DLD1 (cell line): ENCODE measurements around the gene DVL1.

ENCODE experiments used
- in situ Hi-C: cut with HindIII; loops from 2 replicates; pipeline ENCODE4 v1.10.0; 2017; ENCODE audit warnings: low sequenced_read_pairs

Gene DVL1

DNA sequence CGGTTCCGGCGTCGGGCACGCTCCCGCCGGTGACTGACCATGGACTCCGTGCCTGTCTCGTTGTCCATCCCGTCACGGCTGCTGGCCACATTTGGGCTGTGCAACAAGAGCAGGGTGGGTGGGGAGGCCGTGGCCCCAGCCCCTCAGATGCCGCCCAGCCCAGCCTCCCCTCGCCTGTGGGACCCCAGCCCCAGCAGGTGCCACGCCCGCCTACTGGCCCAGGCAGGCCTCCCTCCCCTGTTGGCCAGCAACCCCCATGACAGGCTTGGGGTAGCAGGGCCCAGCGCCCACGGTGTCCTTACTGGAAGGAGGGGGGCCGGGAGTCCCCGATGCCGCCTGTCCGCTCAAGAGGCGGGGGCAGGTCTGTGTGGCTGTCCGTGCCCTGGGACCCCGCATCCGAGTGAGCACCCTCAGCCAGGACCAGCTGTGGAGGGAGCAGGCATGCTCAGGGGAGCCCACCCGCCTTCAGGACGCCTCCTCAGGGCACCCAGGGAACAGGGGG lies 7.1 kb downstream of the DVL1 start:
- in situ Hi-C loops = no loop called here

DNA sequence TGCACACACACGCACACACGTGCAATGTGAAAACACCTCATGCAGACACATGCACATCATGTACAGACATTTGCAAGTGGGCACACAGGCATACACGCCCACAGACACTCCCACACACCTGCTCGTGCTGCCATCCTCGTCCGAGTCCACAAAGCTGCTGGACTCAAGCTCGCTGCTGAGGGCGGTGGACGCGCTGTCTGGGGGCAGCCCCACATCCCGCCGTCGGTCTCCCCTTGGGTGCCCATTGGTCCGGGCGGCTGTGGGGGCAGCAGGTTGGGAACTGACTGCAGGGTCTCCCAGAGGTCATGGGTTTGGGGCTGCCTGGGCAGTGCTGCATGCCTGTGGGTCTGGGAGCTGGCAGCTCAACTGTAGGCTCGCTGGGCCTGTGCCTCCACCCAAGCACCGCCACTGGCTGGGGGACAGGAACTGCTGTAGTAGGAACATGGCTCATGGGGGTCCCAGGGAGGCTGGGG lies 7.6 kb downstream of the DVL1 start:
- in situ Hi-C loops = no loop called here

DNA sequence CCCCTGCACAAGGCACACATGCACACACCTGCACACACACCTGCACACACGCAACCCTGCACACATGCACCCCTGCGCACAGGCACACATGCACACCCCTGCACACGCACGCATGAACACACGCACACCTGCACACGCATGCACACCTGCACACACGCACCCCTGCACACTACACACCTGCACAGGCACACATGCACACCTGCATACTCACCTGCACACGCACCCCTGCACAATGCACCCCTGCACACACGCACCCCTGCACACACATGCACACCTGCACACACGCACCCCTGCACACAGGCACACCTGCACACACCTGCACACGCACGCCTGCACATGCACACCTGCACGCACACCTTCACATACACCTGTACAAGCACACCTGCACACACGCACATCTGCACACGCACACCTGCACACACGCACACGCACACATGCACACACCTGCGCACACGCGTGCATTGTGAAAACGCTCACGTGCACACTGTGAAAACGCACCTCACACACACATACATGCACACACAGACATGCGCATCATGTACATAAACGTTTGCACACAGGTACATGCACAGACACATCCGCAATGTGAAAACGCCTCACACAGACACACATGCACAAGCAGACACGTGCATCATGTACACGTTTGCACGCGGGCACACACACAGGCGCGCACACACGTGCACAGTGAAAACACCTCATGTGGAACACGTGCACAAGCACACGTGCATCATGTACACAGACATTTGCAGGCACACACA lies 8.2 kb downstream of the DVL1 start:
- in situ Hi-C loops = no loop called here

DNA sequence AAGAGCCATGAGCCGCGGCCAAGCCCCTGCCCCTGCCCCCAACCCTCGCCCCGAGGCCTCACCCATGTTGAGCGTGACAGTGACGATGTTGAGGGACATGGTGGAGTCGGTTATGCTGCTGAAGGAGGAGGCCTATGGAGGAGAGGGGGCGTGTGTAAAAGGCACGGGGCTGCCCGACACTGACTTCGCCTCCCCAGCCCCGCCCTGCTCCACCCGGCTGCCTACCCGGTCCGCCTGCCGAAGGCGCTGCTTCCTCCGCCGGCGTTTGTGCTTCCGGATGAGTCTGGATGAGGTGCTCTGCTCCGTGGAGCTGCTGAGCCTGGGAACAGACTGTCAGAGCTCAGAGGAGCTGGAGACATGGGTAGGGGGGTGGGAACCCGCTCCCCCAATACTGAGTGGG lies 9.0 kb downstream of the DVL1 start:
- in situ Hi-C loops = no loop called here

DNA sequence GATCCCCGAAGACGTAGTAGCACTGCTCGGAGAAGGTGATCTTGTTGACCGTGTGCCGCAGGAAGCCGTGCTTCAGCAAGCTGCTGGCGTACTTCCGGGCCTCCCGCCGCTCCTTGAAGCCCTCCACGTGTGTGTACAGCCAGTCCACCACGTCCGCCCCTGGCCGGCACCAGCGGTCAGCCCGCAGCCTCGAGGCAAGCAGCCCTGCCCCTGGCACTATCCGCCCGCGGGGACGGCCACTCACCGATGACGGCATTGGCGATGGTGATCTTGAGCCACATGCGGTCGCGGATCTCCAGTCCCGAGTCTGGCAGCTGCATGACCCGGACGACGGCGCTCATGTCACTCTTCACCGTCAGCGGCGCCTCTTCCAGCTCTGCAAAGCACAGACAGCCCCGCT lies 10.9 kb downstream of the DVL1 start:
- in situ Hi-C loops = no loop called here

DNA sequence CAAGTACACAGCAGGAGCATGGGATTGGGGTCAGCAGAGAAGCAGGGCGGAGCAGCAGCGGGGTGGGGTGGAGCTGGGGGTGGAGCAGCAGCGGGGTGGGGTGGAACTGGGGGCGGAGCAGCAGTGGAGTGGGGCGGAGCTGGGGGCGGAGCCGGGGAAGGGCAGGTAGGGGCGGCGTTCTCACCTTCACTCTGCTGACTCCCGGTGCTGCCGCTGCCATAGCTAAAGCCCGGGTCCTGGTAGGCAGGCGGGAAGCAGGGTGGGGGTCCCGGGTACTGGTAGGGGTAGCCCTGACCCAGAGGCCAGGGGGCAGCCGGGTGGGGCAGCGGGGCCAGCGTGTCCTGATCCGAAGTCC lies 11.4 kb downstream of the DVL1 start:
- in situ Hi-C loops = no loop called here

DNA sequence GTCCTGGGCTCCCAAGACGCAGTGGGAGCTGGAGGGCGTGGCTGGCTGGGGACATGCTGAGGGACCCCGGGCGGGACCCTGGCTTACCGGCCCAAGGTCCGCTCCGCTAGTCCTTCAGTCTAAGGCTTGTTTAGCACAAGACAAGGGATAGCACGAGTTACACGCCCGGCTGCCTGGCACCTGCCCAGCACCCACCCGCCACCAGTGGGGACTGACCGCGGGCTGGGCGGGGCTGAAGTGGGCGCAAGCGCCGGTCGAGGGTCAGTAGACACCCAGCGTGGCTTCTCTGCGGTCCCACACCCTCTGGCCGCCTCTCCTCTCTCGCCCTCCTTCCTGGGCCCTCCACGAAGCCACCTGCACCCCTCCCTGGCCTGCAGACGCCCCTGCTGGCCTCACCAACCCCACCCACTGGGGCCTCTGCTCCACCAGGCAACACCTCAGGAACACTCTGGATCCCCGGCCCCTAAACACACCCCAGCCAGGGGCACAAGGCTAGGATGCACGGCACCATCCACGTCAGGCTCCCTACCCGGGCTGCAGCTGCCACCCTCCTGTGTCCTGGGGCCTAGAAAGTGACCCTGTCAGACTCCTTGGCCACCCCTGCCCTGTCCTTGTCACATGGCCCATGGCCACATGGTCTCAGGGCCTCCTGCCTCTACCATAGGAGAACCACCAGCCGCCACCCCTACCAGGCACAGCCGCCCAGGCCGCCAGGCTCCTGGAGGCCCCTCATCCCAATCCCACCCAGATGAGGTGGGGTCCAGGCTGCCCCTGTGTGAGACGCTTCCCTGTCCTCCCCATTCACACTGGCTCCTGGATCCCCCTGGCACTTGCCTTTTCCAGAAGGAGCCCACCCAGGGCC lies 12.1 kb downstream of the DVL1 start:
- in situ Hi-C loops = no loop called here

DNA sequence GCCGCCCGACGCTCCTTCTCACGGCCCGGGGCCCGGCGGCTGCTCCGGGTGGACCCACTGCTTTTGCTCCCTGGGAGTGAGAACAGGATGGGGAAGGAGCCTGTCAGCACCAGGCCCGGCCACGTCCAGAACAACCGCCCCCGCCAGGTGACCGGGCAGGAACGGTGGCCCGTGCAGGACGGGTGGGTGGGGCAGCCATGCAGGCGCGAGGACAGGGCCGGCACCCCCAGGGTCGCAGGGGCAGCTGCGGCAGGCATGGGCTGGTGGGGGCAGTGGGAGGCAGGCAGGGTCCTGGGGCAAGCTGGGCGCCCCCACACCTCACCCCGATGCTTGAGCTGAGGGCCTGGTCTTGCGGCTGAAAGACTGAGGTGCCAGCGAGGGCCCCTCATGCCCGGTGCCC lies 12.8 kb downstream of the DVL1 start:
- in situ Hi-C loops = no loop called here

DNA sequence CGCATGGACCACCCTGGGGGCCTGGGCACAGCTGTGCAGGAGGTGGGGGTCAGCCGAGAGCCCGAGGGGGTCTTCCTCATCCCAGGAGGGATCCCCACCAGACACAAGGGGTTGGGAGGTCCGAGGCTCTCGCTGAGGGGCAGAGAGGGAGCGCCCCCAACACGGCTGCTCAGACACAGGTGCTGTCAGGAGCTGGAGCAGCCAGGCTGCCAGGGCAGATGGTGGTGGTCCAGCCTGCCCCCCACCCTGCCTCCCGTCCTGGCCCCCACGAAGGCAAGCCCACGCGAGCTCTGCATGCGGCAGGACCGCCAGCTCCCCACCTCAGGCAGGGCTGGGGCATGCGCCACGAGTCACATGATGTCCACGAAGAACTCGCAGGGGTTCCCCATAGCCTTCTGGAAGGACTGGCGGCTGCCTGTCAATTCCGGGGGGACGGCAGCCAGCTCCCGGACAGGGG lies 13.4 kb downstream of the DVL1 start:
- in situ Hi-C loops = no loop called here

DNA sequence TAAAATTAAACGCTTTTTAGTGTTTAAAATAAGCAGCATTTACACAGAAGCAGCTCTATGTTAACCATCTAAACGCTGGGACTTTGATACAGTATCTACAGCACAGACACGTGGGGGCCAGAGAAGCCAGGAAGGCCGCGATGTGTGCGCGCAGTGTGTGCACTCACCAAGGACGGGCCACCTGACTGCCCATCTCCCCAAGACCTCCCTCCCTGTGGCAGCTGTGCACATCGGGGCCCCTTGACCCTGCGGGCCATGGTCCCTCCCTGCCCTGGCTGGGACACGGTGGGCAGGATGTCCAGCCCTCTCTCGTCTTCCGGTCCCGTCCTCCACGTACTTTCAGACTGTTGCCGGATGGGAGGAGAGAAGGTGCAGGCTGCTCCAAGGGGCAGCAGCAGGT lies 13.9 kb downstream of the DVL1 start:
- in situ Hi-C loops = no loop called here

DNA sequence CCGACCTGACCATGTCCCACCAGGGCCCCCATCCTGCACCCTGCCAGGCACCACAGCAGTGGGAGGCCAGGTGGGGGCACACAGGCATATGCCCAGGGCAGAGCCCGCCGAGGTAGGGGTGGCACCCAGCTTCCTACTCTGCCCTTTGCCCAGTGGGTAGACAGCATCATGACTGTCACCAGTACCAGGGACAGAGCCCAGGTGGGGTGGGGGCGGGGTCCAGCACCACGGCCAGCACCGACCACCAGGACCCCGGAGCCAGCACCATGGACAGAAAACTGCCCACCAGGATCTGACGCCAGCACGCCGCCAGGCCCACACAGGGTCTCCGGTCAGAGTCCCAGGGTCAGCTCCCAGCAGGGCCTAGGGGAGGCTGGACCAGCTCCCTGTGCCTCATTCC lies 14.4 kb downstream of the DVL1 start:
- in situ Hi-C loops = no loop called here

DNA sequence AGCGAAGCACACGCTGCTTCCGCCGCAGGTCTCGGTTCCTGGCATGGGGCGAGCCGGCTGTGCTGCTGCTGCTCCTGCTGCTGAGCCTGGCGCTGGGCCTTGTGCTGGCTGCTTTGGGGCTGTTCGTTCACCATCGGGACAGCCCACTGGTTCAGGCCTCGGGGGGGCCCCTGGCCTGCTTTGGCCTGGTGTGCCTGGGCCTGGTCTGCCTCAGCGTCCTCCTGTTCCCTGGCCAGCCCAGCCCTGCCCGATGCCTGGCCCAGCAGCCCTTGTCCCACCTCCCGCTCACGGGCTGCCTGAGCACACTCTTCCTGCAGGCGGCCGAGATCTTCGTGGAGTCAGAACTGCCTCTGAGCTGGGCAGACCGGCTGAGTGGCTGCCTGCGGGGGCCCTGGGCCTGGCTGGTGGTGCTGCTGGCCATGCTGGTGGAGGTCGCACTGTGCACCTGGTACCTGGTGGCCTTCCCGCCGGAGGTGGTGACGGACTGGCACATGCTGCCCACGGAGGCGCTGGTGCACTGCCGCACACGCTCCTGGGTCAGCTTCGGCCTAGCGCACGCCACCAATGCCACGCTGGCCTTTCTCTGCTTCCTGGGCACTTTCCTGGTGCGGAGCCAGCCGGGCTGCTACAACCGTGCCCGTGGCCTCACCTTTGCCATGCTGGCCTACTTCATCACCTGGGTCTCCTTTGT lies 15.5 kb downstream of the DVL1 start:
- in situ Hi-C loops = no loop called here

DNA sequence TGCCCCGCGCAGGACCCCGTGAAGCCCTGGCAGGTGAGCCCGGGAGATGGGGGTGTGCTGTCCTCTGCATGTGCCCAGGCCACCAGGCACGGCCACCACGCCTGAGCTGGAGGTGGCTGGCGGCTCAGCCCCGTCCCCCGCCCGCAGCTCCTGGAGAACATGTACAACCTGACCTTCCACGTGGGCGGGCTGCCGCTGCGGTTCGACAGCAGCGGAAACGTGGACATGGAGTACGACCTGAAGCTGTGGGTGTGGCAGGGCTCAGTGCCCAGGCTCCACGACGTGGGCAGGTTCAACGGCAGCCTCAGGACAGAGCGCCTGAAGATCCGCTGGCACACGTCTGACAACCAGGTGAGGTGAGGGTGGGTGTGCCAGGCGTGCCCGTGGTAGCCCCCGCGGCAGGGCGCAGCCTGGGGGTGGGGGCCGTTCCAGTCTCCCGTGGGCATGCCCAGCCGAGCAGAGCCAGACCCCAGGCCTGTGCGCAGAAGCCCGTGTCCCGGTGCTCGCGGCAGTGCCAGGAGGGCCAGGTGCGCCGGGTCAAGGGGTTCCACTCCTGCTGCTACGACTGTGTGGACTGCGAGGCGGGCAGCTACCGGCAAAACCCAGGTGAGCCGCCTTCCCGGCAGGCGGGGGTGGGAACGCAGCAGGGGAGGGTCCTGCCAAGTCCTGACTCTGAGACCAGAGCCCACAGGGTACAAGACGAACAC lies 16.3 kb downstream of the DVL1 start:
- in situ Hi-C loops = no loop called here

DNA sequence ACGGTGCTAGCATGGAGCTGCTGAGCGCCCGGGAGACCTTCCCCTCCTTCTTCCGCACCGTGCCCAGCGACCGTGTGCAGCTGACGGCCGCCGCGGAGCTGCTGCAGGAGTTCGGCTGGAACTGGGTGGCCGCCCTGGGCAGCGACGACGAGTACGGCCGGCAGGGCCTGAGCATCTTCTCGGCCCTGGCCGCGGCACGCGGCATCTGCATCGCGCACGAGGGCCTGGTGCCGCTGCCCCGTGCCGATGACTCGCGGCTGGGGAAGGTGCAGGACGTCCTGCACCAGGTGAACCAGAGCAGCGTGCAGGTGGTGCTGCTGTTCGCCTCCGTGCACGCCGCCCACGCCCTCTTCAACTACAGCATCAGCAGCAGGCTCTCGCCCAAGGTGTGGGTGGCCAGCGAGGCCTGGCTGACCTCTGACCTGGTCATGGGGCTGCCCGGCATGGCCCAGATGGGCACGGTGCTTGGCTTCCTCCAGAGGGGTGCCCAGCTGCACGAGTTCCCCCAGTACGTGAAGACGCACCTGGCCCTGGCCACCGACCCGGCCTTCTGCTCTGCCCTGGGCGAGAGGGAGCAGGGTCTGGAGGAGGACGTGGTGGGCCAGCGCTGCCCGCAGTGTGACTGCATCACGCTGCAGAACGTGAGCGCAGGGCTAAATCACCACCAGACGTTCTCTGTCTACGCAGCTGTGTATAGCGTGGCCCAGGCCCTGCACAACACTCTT lies 17.0 kb downstream of the DVL1 start:
- in situ Hi-C loops = no loop called here

DNA sequence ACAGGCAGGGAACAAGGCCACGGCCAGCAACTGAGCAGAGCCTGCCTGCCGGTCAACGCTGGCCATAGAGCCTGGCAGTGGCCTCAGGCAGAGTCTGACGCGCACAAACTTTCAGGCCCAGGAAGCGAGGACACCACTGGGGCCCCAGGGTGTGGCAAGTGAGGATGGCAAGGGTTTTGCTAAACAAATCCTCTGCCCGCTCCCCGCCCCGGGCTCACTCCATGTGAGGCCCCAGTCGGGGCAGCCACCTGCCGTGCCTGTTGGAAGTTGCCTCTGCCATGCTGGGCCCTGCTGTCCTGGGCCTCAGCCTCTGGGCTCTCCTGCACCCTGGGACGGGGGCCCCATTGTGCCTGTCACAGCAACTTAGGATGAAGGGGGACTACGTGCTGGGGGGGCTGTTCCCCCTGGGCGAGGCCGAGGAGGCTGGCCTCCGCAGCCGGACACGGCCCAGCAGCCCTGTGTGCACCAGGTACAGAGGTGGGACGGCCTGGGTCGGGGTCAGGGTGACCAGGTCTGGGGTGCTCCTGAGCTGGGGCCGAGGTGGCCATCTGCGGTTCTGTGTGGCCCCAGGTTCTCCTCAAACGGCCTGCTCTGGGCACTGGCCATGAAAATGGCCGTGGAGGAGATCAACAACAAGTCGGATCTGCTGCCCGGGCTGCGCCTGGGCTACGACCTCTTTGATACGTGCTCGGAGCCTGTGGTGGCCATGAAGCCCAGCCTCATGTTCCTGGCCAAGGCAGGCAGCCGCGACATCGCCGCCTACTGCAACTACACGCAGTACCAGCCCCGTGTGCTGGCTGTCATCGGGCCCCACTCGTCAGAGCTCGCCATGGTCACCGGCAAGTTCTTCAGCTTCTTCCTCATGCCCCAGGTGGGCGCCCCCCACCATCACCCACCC lies 17.9 kb downstream of the DVL1 start, which contains the start of gene TAS1R3:
TSS of gene TAS1R3 (plus strand) at position 213 of the 898 bp plus-strand sequence. CDS start at position 279, 66 bp downstream.
- in situ Hi-C loops = no loop called here

DNA sequence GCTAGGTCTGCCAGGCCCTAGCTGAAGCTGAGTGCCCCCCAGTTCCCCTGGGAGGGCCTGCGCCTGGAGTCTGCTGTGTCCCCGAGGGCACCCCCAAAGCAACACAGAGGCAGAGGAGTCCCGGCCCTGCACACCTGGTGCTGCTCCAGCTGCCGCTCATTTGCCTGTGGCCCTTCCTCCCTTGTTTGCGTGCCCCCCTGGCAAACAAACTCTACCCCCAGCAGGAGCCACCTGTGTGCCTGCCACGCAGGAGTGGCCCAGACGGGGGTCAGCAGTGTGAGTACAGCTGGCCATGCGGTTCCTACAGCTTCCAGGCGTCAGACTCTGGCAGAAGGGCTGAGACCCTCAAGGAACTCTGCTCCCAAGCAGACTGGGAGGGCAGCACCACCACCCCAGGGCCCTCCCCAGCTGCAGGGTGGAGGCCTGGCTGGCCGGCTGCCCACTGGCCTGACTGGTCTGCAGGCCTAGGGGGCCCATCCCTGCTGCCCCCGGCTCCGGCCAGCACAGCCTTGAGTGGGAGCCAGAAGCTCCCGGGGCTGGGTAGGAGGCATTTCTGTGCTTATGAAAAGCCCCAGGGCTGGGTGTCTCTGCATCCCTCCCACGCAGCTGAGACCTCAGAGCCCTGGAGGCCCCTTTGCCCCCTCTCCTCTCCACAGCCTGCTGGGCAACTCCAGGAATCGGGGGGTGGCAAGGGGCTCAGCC lies 18.7 kb downstream of the DVL1 start:
- in situ Hi-C loops = no loop called here

DNA sequence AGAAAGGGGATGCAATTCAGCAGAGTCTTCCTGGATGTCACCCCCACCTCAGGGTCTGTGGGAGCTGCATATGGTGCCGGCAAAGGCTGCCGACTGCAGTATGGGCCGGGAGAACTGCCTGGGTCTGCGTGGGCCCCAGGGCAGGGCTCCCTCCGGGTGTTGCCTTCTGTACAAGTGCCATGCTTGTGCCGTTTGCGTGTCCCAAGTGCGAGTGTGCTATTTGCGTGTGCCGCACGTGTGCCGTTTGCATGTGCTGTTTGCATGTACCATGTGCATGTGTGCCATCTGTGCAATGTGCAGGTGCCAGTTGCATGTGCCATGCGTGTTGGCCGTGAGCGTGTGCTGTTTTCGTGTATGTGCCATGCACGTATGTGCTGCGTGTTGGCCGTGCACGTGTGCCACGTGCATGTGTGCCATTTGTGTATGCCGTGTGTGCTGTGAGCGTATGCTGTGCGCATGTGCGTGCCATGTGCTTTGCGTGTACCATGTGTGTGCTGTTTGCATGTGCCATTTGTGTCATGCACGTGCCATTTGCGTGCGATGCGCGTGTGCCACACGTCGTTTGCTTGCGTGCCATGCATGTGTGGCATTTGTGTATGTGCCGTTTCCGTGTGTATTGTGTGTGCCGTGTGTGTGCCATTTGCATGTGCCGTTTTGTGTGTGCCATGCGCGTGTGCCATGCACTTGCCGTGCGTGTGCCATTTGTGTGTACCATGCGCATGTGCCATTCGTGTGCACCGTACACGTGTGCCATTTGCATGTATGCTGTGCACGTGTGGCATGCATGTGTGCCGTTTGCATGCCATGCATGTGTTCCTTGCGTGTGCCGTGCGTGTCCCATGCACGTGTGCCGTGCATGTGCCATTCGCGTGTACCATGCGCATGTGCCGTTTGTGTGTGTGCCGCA lies 19.7 kb downstream of the DVL1 start:
- in situ Hi-C loops = no loop called here
